Body of pancreas (tissue), 4 donors: ENCODE measurements around the gene DHH.

ENCODE experiments used
- POLR2A ChIP-seq, 3 donors: fragments of 450-650 bp; IDR thresholded peaks; one replicate each; pipeline ENCODE4 v1.6.1; 2016; ENCODE audit warnings: antibody characterized with exemption in 3 of 3, mild to moderate bottlenecking in 2 of 3
- TF ChIP-seq, protein P1 (sequence below), 7 experiments: fragments of 450-650 bp in 4 of 7; fragments of 200-600 bp in 3 of 7; sonication (generic) in 3 of 7; IDR thresholded peaks; one replicate each; pipeline ENCODE4 v1.5.1; 2016 to 2019; ENCODE audit warnings: antibody characterized with exemption in 7 of 7

DNA sequence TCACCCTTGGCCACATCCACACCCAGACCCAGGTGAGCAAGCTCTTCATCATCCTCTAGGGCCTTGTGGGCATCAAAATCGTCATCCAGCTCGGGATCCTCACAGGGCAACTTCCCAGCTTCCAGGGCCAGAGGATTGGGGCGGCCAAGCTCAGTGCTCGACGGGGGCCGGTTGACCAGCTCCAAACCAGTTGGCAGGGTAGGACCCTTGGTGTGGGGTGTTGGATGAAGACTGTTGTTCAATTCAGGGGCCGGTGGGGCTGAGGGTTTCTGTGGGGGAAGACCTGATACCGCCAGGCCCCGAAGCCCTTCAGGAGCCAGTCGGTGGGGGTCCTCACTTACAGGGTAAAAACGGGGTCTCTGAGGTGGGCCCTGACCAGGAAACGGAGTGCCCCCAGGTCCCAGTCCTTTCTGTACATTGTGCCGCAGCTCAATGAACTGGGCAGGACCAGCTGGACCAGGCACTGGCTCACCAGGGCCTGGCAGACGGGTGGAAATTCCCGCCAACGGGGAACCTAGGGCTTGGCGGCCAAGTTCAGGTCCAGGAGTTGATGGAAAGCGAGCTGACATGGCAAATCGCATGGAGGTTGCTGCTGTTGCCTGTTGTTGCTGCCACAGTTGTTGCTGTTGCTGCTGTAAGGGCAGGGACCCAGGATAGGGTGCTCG, 56.2 kb downstream of the DHH start:
- TF ChIP-seq POLR2A (IDR thresholded peaks at IDR 0.05): no peak
- TF ChIP-seq, protein P1, sequence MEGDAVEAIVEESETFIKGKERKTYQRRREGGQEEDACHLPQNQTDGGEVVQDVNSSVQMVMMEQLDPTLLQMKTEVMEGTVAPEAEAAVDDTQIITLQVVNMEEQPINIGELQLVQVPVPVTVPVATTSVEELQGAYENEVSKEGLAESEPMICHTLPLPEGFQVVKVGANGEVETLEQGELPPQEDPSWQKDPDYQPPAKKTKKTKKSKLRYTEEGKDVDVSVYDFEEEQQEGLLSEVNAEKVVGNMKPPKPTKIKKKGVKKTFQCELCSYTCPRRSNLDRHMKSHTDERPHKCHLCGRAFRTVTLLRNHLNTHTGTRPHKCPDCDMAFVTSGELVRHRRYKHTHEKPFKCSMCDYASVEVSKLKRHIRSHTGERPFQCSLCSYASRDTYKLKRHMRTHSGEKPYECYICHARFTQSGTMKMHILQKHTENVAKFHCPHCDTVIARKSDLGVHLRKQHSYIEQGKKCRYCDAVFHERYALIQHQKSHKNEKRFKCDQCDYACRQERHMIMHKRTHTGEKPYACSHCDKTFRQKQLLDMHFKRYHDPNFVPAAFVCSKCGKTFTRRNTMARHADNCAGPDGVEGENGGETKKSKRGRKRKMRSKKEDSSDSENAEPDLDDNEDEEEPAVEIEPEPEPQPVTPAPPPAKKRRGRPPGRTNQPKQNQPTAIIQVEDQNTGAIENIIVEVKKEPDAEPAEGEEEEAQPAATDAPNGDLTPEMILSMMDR (IDR thresholded peaks at IDR 0.05): no peak
